H1 (cell line): ENCODE measurements around the gene ARHGEF28. TPM values are rescaled to one million over a fixed set of nuclear protein-coding genes. Genes with fewer than 3 reads are reported as not detected.

ENCODE experiments used
- CTCF ChIA-PET: fragments of 300-600 bp; sonication (Branson Sonifier 250); formaldehyde crosslinking; loops from one replicate; lab custom pipeline; 2021; ENCODE audit not compliant: partially characterized antibody; lab: Charles Lee
- POLR2A ChIA-PET: fragments of 300-600 bp; sonication (Branson Sonifier 250); formaldehyde crosslinking; loops from one replicate; lab custom pipeline; 2021; ENCODE audit warnings: inconsistent platforms; ENCODE audit not compliant: partially characterized antibody; lab: Charles Lee
- DNase-seq, 2 experiments: peaks; one replicate each; pipeline versions ENCODE4 v3.0.0 to v3.0.0-alpha.2; 2010 to 2022; ENCODE audit warnings: low spot score in 2 of 2, low read depth in 1 of 2, mixed read lengths in 1 of 2
- FAIRE-seq: peaks from 2 replicates; lab custom pipeline; 2011; peaks lifted over from hg19 to GRCh38; lab: Jason Lieb, UNC
- H2AFZ ChIP-seq: 2 replicates; pipeline ENCODE4 v1.8.1; 2012; ENCODE audit warnings: low read length, inconsistent platforms
- H2AK5ac ChIP-seq: 2 replicates; pipeline ENCODE4 v1.6.1; 2013; ENCODE audit warnings: low read depth, low read length
- H2BK120ac ChIP-seq: replicated peaks from 2 replicates; pipeline ENCODE3; 2013; ENCODE audit warnings: low read depth, low read length, inconsistent platforms
- H2BK12ac ChIP-seq: 2 replicates; pipeline ENCODE4 v1.6.1; 2013; ENCODE audit warnings: low read depth, low read length
- H2BK15ac ChIP-seq: 2 replicates; pipeline ENCODE4 v1.6.1; 2013; ENCODE audit warnings: low read length
- H2BK20ac ChIP-seq: 2 replicates; pipeline ENCODE4 v1.6.1; 2013; ENCODE audit warnings: low read length
- H2BK5ac ChIP-seq: 2 replicates; pipeline ENCODE4 v1.6.1; 2013; ENCODE audit warnings: low read depth, low read length
- H3K14ac ChIP-seq: 2 replicates; pipeline ENCODE4 v1.6.1; 2013; ENCODE audit warnings: inconsistent platforms; ENCODE audit not compliant: insufficient read length
- H3K18ac ChIP-seq: 2 replicates; pipeline ENCODE4 v1.6.1; 2013; ENCODE audit warnings: low read length; ENCODE audit errors: extremely low read depth
- H3K23ac ChIP-seq: 2 replicates; pipeline ENCODE4 v1.6.1; 2013; ENCODE audit warnings: inconsistent platforms; ENCODE audit not compliant: insufficient read length
- H3K23me2 ChIP-seq: 2 replicates; pipeline ENCODE4 v1.6.1; 2013; ENCODE audit warnings: low read depth, low read length
- H3K27ac ChIP-seq: 2 replicates; pipeline ENCODE4 v1.6.1; 2011; ENCODE audit warnings: low read depth, low read length, inconsistent platforms
- H3K27me3 ChIP-seq, 4 experiments: replicated peaks in 1 of 4; 1 replicate in 1 of 4; 2 replicates in 3 of 4; pipeline versions ENCODE4 v1.6.1 to v1.8.1; 2011 to 2013; ENCODE audit warnings: low read length in 3 of 4, mild to moderate bottlenecking in 3 of 4, inconsistent platforms in 2 of 4, mixed read lengths in 2 of 4, moderate library complexity in 1 of 4; ENCODE audit not compliant: control insufficient read depth in 3 of 4, insufficient read depth in 3 of 4; ENCODE audit errors: extremely low read depth in 1 of 4
- H3K36me3 ChIP-seq, 4 experiments: 2 replicates each; pipeline versions ENCODE4 v1.6.1 to v1.8.1; 2011 to 2013; ENCODE audit warnings: mild to moderate bottlenecking in 4 of 4, low read length in 3 of 4, moderate library complexity in 2 of 4, control low read depth in 1 of 4, inconsistent platforms in 1 of 4; ENCODE audit not compliant: insufficient read depth in 4 of 4, control insufficient read depth in 2 of 4
- H3K4ac ChIP-seq: replicated peaks from 2 replicates; pipeline ENCODE3; 2013; ENCODE audit warnings: low read length, low read depth, mixed read lengths, inconsistent platforms; ENCODE audit not compliant: insufficient read length
- H3K4me1 ChIP-seq, 4 experiments: replicated peaks in 1 of 4; 1 replicate in 1 of 4; 2 replicates in 3 of 4; pipeline versions ENCODE4 v1.6.1 to v1.8.1; 2011 to 2013; ENCODE audit warnings: low read length in 3 of 4, inconsistent platforms in 2 of 4, mixed read lengths in 1 of 4; ENCODE audit not compliant: insufficient read depth in 4 of 4, control insufficient read depth in 3 of 4
- H3K4me2 ChIP-seq, 2 experiments: 2 replicates each; pipeline versions ENCODE4 v1.6.1 to v1.8.1; 2011 to 2013; ENCODE audit warnings: low read depth in 2 of 2, low read length in 2 of 2, control low read depth in 1 of 2, inconsistent platforms in 1 of 2, mild to moderate bottlenecking in 1 of 2; ENCODE audit not compliant: insufficient read depth in 1 of 2
- H3K4me3 ChIP-seq, 4 experiments: fragments of 200-600, 300-600 bp in 1 of 4; sonication (generic), shearing (Covaris generic), sonication (Bioruptor Twin) in 1 of 4; 2 replicates each; pipeline versions ENCODE4 v1.5.1 to v1.8.1; 2011 to 2016; ENCODE audit warnings: low read length in 4 of 4, low read depth in 3 of 4, control low read depth in 2 of 4, inconsistent platforms in 2 of 4, mild to moderate bottlenecking in 2 of 4, mixed read lengths in 1 of 4, moderate library complexity in 1 of 4; ENCODE audit not compliant: insufficient read depth in 2 of 4; ENCODE audit errors: extremely low read depth in 1 of 4
- H3K56ac ChIP-seq: replicated peaks from 2 replicates; pipeline ENCODE3; 2013; ENCODE audit warnings: low read depth, mild to moderate bottlenecking, mixed read lengths, low read length, inconsistent platforms; ENCODE audit not compliant: insufficient read length
- H3K79me1 ChIP-seq: 2 replicates; pipeline ENCODE4 v1.6.1; 2013; ENCODE audit warnings: low read depth, low read length, control low read depth
- H3K79me2 ChIP-seq, 2 experiments: 2 replicates each; pipeline versions ENCODE4 v1.6.1 to v1.8.1; 2012 to 2013; ENCODE audit warnings: low read length in 2 of 2, mild to moderate bottlenecking in 2 of 2, inconsistent platforms in 1 of 2; ENCODE audit not compliant: insufficient read depth in 2 of 2, control insufficient read depth in 1 of 2
- H3K9ac ChIP-seq, 4 experiments: replicated peaks in 1 of 4; 1 replicate in 1 of 4; 2 replicates in 3 of 4; pipeline versions ENCODE4 v1.6.1 to v1.8.1; 2011 to 2013; ENCODE audit warnings: low read depth in 3 of 4, low read length in 3 of 4, control low read depth in 2 of 4, mild to moderate bottlenecking in 2 of 4, moderate library complexity in 2 of 4, inconsistent platforms in 1 of 4; ENCODE audit errors: extremely low read depth in 1 of 4
- H3K9me3 ChIP-seq, 2 experiments: 2 replicates each; pipeline versions ENCODE4 v1.6.1 to v1.8.1; 2012 to 2013; ENCODE audit warnings: mild to moderate bottlenecking in 2 of 2, moderate library complexity in 2 of 2, control low read depth in 1 of 2, inconsistent platforms in 1 of 2, low read depth in 1 of 2, low read length in 1 of 2, mixed read lengths in 1 of 2; ENCODE audit not compliant: insufficient read depth in 2 of 2
- H4K20me1 ChIP-seq, 2 experiments: replicated peaks in 1 of 2; 2 replicates each; pipeline versions ENCODE3 to v1.8.1; 2011 to 2013; ENCODE audit warnings: inconsistent platforms in 2 of 2, low read length in 2 of 2, mild to moderate bottlenecking in 1 of 2; ENCODE audit not compliant: insufficient read depth in 2 of 2, control insufficient read depth in 1 of 2
- H4K5ac ChIP-seq: 2 replicates; pipeline ENCODE4 v1.6.1; 2013; ENCODE audit warnings: low read length, low read depth, mixed read lengths, inconsistent platforms; ENCODE audit not compliant: insufficient read length
- H4K8ac ChIP-seq: 2 replicates; pipeline ENCODE4 v1.8.0; 2013; ENCODE audit warnings: mild to moderate bottlenecking, moderate library complexity, low read length, inconsistent platforms; ENCODE audit not compliant: insufficient read depth; ENCODE audit errors: extremely low read depth
- H4K91ac ChIP-seq: replicated peaks from 2 replicates; pipeline ENCODE3; 2013; ENCODE audit warnings: low read length, mixed read lengths, inconsistent platforms; ENCODE audit not compliant: insufficient read length
- GABPA ChIP-seq: IDR thresholded peaks from 2 replicates; pipeline ENCODE4 v1.6.1; 2011; ENCODE audit warnings: mild to moderate bottlenecking, low read length, moderate library complexity, borderline replicate concordance; ENCODE audit not compliant: insufficient read depth
- polyA plus RNA-seq, 7 experiments: library from polyadenylated mRNA; depleted of rRNA in 3 of 7; stranded (reverse) in 5 of 7; unstranded in 2 of 7; fragments of >200 nt in 5 of 7; fragments of 200-250 nt in 2 of 7; gene quantifications; 1 replicate in 5 of 7; 2 replicates in 1 of 7; 4 replicates in 1 of 7; pipeline versions ENCODE4 v1.2.1 to v1.2.3, GENCODE V29; 2011 to 2013; ENCODE audit warnings: missing spikeins in 2 of 7, mixed read lengths in 2 of 7
- total RNA-seq: library from RNA; stranded (reverse); fragmentation: NEBNext Ultra II Directional; extraction: Animal tissue kit (Norgen Biotek cat#: 25700); gene quantifications from 2 replicates; pipeline ENCODE4 v1.2.1, GENCODE V29; 2021

The ARHGEF28 gene
- total and polyA plus RNA-seq, 2 of the 8 experiments (the other 6 are each of a cell fraction or from before 2014, with no cell fraction given), result 0.33 to 1.0 TPM

- TF ChIP-seq GABPA, result no peak
- H3K27me3 ChIP-seq, result no peaks in the 10 kb centered on the region; a peak in 1 of 7 replicates
- no peak overlapping the region for H4K8ac ChIP-seq
- no peaks in the 10 kb centered on the region for H3K79me2 ChIP-seq
- DNase-seq (no peak), FAIRE-seq (no peak)
- H3K4me2 ChIP-seq, result no peak overlapping the region
- no peaks in the 10 kb centered on the region for H4K20me1 ChIP-seq
- H3K9me3 ChIP-seq, result no peaks in the 10 kb centered on the region
- no peak overlapping the region for H3K9ac ChIP-seq
- H3K4me3 ChIP-seq, result no peak overlapping the region
- no peak overlapping the region for H3K27ac ChIP-seq
- H2BK12ac ChIP-seq, result no peak overlapping the region
- no peak overlapping the region for H2AFZ ChIP-seq
- H2BK5ac ChIP-seq, result no peak overlapping the region
- H2BK20ac ChIP-seq, result no peak overlapping the region
- H4K91ac ChIP-seq, result no peak overlapping the region
- H2BK15ac ChIP-seq, result no peak overlapping the region
- H3K14ac ChIP-seq, result no peak overlapping the region
- ChIA-PET POLR2A (no interaction called here), CTCF (no interaction called here)
- H3K4ac ChIP-seq, result no peak overlapping the region
- no peaks in the 10 kb centered on the region for H3K23me2 ChIP-seq
- H4K5ac ChIP-seq, result no peak overlapping the region
- H3K79me1 ChIP-seq, result no peaks in the 10 kb centered on the region
- H3K56ac ChIP-seq, result no peak overlapping the region
- H2AK5ac ChIP-seq, result no peak overlapping the region
- no peaks in the 10 kb centered on the region for H3K36me3 ChIP-seq
- H2BK120ac ChIP-seq, result no peak overlapping the region
- H3K23ac ChIP-seq, result no peak overlapping the region
- H3K4me1 ChIP-seq, result no peaks in the 10 kb centered on the region
- no peak overlapping the region for H3K18ac ChIP-seq
Observed at GRCh38 chr5:73664796-73665195, 38.8 kb downstream of the ARHGEF28 start.
